H1 (cell line): ENCODE measurements around the gene COL25A1. TPM values are rescaled to one million over a fixed set of nuclear protein-coding genes. Genes with fewer than 3 reads are reported as not detected.

Experiments
- CTCF ChIA-PET: fragments of 300-600 bp; sonication (Branson Sonifier 250); formaldehyde crosslinking; loops from one replicate; lab custom pipeline; 2021; ENCODE audit not compliant: partially characterized antibody; lab: Charles Lee
- POLR2A ChIA-PET: fragments of 300-600 bp; sonication (Branson Sonifier 250); formaldehyde crosslinking; loops from one replicate; lab custom pipeline; 2021; ENCODE audit warnings: inconsistent platforms; ENCODE audit not compliant: partially characterized antibody; lab: Charles Lee
- DNase-seq, 2 experiments: peaks; one replicate each; pipeline versions ENCODE4 v3.0.0 to v3.0.0-alpha.2; 2010 to 2022; ENCODE audit warnings: low spot score in 2 of 2, low read depth in 1 of 2, mixed read lengths in 1 of 2
- FAIRE-seq: peaks from 2 replicates; lab custom pipeline; 2011; peaks lifted over from hg19 to GRCh38; lab: Jason Lieb, UNC
- H2AFZ ChIP-seq: 2 replicates; pipeline ENCODE4 v1.8.1; 2012; ENCODE audit warnings: low read length, inconsistent platforms
- H2AK5ac ChIP-seq: 2 replicates; pipeline ENCODE4 v1.6.1; 2013; ENCODE audit warnings: low read depth, low read length
- H2BK120ac ChIP-seq: replicated peaks from 2 replicates; pipeline ENCODE3; 2013; ENCODE audit warnings: low read depth, low read length, inconsistent platforms
- H2BK12ac ChIP-seq: 2 replicates; pipeline ENCODE4 v1.6.1; 2013; ENCODE audit warnings: low read depth, low read length
- H2BK15ac ChIP-seq: 2 replicates; pipeline ENCODE4 v1.6.1; 2013; ENCODE audit warnings: low read length
- H2BK20ac ChIP-seq: 2 replicates; pipeline ENCODE4 v1.6.1; 2013; ENCODE audit warnings: low read length
- H2BK5ac ChIP-seq: 2 replicates; pipeline ENCODE4 v1.6.1; 2013; ENCODE audit warnings: low read depth, low read length
- H3K14ac ChIP-seq: 2 replicates; pipeline ENCODE4 v1.6.1; 2013; ENCODE audit warnings: inconsistent platforms; ENCODE audit not compliant: insufficient read length
- H3K18ac ChIP-seq: 2 replicates; pipeline ENCODE4 v1.6.1; 2013; ENCODE audit warnings: low read length; ENCODE audit errors: extremely low read depth
- H3K23ac ChIP-seq: 2 replicates; pipeline ENCODE4 v1.6.1; 2013; ENCODE audit warnings: inconsistent platforms; ENCODE audit not compliant: insufficient read length
- H3K23me2 ChIP-seq: 2 replicates; pipeline ENCODE4 v1.6.1; 2013; ENCODE audit warnings: low read depth, low read length
- H3K27ac ChIP-seq: 2 replicates; pipeline ENCODE4 v1.6.1; 2011; ENCODE audit warnings: low read depth, low read length, inconsistent platforms
- H3K27me3 ChIP-seq, 4 experiments: replicated peaks in 1 of 4; 1 replicate in 1 of 4; 2 replicates in 3 of 4; pipeline versions ENCODE4 v1.6.1 to v1.8.1; 2011 to 2013; ENCODE audit warnings: low read length in 3 of 4, mild to moderate bottlenecking in 3 of 4, inconsistent platforms in 2 of 4, mixed read lengths in 2 of 4, moderate library complexity in 1 of 4; ENCODE audit not compliant: control insufficient read depth in 3 of 4, insufficient read depth in 3 of 4; ENCODE audit errors: extremely low read depth in 1 of 4
- H3K36me3 ChIP-seq, 4 experiments: 2 replicates each; pipeline versions ENCODE4 v1.6.1 to v1.8.1; 2011 to 2013; ENCODE audit warnings: mild to moderate bottlenecking in 4 of 4, low read length in 3 of 4, moderate library complexity in 2 of 4, control low read depth in 1 of 4, inconsistent platforms in 1 of 4; ENCODE audit not compliant: insufficient read depth in 4 of 4, control insufficient read depth in 2 of 4
- H3K4ac ChIP-seq: replicated peaks from 2 replicates; pipeline ENCODE3; 2013; ENCODE audit warnings: low read length, low read depth, mixed read lengths, inconsistent platforms; ENCODE audit not compliant: insufficient read length
- H3K4me1 ChIP-seq, 4 experiments: replicated peaks in 1 of 4; 1 replicate in 1 of 4; 2 replicates in 3 of 4; pipeline versions ENCODE4 v1.6.1 to v1.8.1; 2011 to 2013; ENCODE audit warnings: low read length in 3 of 4, inconsistent platforms in 2 of 4, mixed read lengths in 1 of 4; ENCODE audit not compliant: insufficient read depth in 4 of 4, control insufficient read depth in 3 of 4
- H3K4me2 ChIP-seq, 2 experiments: 2 replicates each; pipeline versions ENCODE4 v1.6.1 to v1.8.1; 2011 to 2013; ENCODE audit warnings: low read depth in 2 of 2, low read length in 2 of 2, control low read depth in 1 of 2, inconsistent platforms in 1 of 2, mild to moderate bottlenecking in 1 of 2; ENCODE audit not compliant: insufficient read depth in 1 of 2
- H3K4me3 ChIP-seq, 4 experiments: fragments of 200-600, 300-600 bp in 1 of 4; sonication (generic), shearing (Covaris generic), sonication (Bioruptor Twin) in 1 of 4; 2 replicates each; pipeline versions ENCODE4 v1.5.1 to v1.8.1; 2011 to 2016; ENCODE audit warnings: low read length in 4 of 4, low read depth in 3 of 4, control low read depth in 2 of 4, inconsistent platforms in 2 of 4, mild to moderate bottlenecking in 2 of 4, mixed read lengths in 1 of 4, moderate library complexity in 1 of 4; ENCODE audit not compliant: insufficient read depth in 2 of 4; ENCODE audit errors: extremely low read depth in 1 of 4
- H3K56ac ChIP-seq: replicated peaks from 2 replicates; pipeline ENCODE3; 2013; ENCODE audit warnings: low read depth, mild to moderate bottlenecking, mixed read lengths, low read length, inconsistent platforms; ENCODE audit not compliant: insufficient read length
- H3K79me1 ChIP-seq: 2 replicates; pipeline ENCODE4 v1.6.1; 2013; ENCODE audit warnings: low read depth, low read length, control low read depth
- H3K79me2 ChIP-seq, 2 experiments: 2 replicates each; pipeline versions ENCODE4 v1.6.1 to v1.8.1; 2012 to 2013; ENCODE audit warnings: low read length in 2 of 2, mild to moderate bottlenecking in 2 of 2, inconsistent platforms in 1 of 2; ENCODE audit not compliant: insufficient read depth in 2 of 2, control insufficient read depth in 1 of 2
- H3K9ac ChIP-seq, 4 experiments: replicated peaks in 1 of 4; 1 replicate in 1 of 4; 2 replicates in 3 of 4; pipeline versions ENCODE4 v1.6.1 to v1.8.1; 2011 to 2013; ENCODE audit warnings: low read depth in 3 of 4, low read length in 3 of 4, control low read depth in 2 of 4, mild to moderate bottlenecking in 2 of 4, moderate library complexity in 2 of 4, inconsistent platforms in 1 of 4; ENCODE audit errors: extremely low read depth in 1 of 4
- H3K9me3 ChIP-seq, 2 experiments: 2 replicates each; pipeline versions ENCODE4 v1.6.1 to v1.8.1; 2012 to 2013; ENCODE audit warnings: mild to moderate bottlenecking in 2 of 2, moderate library complexity in 2 of 2, control low read depth in 1 of 2, inconsistent platforms in 1 of 2, low read depth in 1 of 2, low read length in 1 of 2, mixed read lengths in 1 of 2; ENCODE audit not compliant: insufficient read depth in 2 of 2
- H4K20me1 ChIP-seq, 2 experiments: replicated peaks in 1 of 2; 2 replicates each; pipeline versions ENCODE3 to v1.8.1; 2011 to 2013; ENCODE audit warnings: inconsistent platforms in 2 of 2, low read length in 2 of 2, mild to moderate bottlenecking in 1 of 2; ENCODE audit not compliant: insufficient read depth in 2 of 2, control insufficient read depth in 1 of 2
- H4K5ac ChIP-seq: 2 replicates; pipeline ENCODE4 v1.6.1; 2013; ENCODE audit warnings: low read length, low read depth, mixed read lengths, inconsistent platforms; ENCODE audit not compliant: insufficient read length
- H4K8ac ChIP-seq: 2 replicates; pipeline ENCODE4 v1.8.0; 2013; ENCODE audit warnings: mild to moderate bottlenecking, moderate library complexity, low read length, inconsistent platforms; ENCODE audit not compliant: insufficient read depth; ENCODE audit errors: extremely low read depth
- H4K91ac ChIP-seq: replicated peaks from 2 replicates; pipeline ENCODE3; 2013; ENCODE audit warnings: low read length, mixed read lengths, inconsistent platforms; ENCODE audit not compliant: insufficient read length
- BACH1 ChIP-seq: IDR thresholded peaks from 2 replicates; pipeline ENCODE4 v1.6.1; 2012; ENCODE audit warnings: low read length, improper control_type of control experiment
- EP300 ChIP-seq, 2 experiments: IDR thresholded peaks; 1 replicate in 1 of 2; 2 replicates in 1 of 2; pipeline ENCODE4 v1.6.1; 2011 to 2012; ENCODE audit warnings: low read depth in 2 of 2, low read length in 2 of 2, mild to moderate bottlenecking in 2 of 2, borderline replicate concordance in 1 of 2, inconsistent platforms in 1 of 2, moderate library complexity in 1 of 2
- EZH2 ChIP-seq: fragments of 200-600 bp; sonication (generic); IDR thresholded peaks from 2 replicates; pipeline ENCODE4 v1.7.1; 2012; ENCODE audit warnings: low read depth, mild to moderate bottlenecking, moderate library complexity, low read length, inconsistent platforms; ENCODE audit not compliant: severe bottlenecking
- GABPA ChIP-seq: IDR thresholded peaks from 2 replicates; pipeline ENCODE4 v1.6.1; 2011; ENCODE audit warnings: mild to moderate bottlenecking, low read length, moderate library complexity, borderline replicate concordance; ENCODE audit not compliant: insufficient read depth
- HDAC2 ChIP-seq, 2 experiments: fragments of 300-600 bp in 1 of 2; sonication (generic) in 1 of 2; IDR thresholded peaks; 2 replicates each; pipeline ENCODE4 v1.6.1; 2011 to 2012; ENCODE audit warnings: low read depth in 2 of 2, low read length in 2 of 2, mild to moderate bottlenecking in 2 of 2, moderate library complexity in 2 of 2, borderline replicate concordance in 1 of 2, inconsistent platforms in 1 of 2
- KDM4A ChIP-seq: IDR thresholded peaks from one replicate; pipeline ENCODE4 v1.7.1; 2012; ENCODE audit warnings: low read depth, mild to moderate bottlenecking, moderate library complexity, low read length, inconsistent platforms; ENCODE audit not compliant: severe bottlenecking
- RXRA ChIP-seq: IDR thresholded peaks from 2 replicates; pipeline ENCODE4 v1.6.1; 2011; ENCODE audit warnings: low read depth, mild to moderate bottlenecking, low read length, moderate library complexity; ENCODE audit not compliant: insufficient read depth
- SIRT6 ChIP-seq: IDR thresholded peaks from one replicate; pipeline ENCODE4 v1.7.1; 2012; ENCODE audit warnings: low read length, inconsistent platforms
- SP1 ChIP-seq: IDR thresholded peaks from 2 replicates; pipeline ENCODE4 v1.6.1; 2011; ENCODE audit warnings: low read depth, low read length
- YY1 ChIP-seq: IDR thresholded peaks from 2 replicates; pipeline ENCODE4 v1.6.1; 2011; ENCODE audit warnings: low read depth, mild to moderate bottlenecking, low read length
- WGBS, 2 experiments: shearing (Covaris generic) in 1 of 2; methylation state at CpG; one replicate each; pipeline versions ENCODE4 v1.1.6 to v1.1.7; 2013 to 2015; ENCODE audit warnings: low lambda C conversion rate in 2 of 2, mixed read lengths in 2 of 2, inconsistent platforms in 1 of 2, low coverage in 1 of 2, missing lambda C conversion rate in 1 of 2; ENCODE audit not compliant: insufficient replicate concordance in 2 of 2, insufficient coverage in 1 of 2, insufficient read length in 1 of 2; ENCODE audit errors: extremely low coverage in 1 of 2, missing lambda C conversion rate in 1 of 2; 5-methylcytosine and 5-hydroxymethylcytosine counted together
- polyA plus RNA-seq, 7 experiments: library from polyadenylated mRNA; depleted of rRNA in 3 of 7; stranded (reverse) in 5 of 7; unstranded in 2 of 7; fragments of >200 nt in 5 of 7; fragments of 200-250 nt in 2 of 7; gene quantifications; 1 replicate in 5 of 7; 2 replicates in 1 of 7; 4 replicates in 1 of 7; pipeline versions ENCODE4 v1.2.1 to v1.2.3, GENCODE V29; 2011 to 2013; ENCODE audit warnings: missing spikeins in 2 of 7, mixed read lengths in 2 of 7
- total RNA-seq: library from RNA; stranded (reverse); fragmentation: NEBNext Ultra II Directional; extraction: Animal tissue kit (Norgen Biotek cat#: 25700); gene quantifications from 2 replicates; pipeline ENCODE4 v1.2.1, GENCODE V29; 2021
- TF ChIP-seq, protein P1 (sequence below): IDR thresholded peaks from 2 replicates; pipeline ENCODE4 v1.6.1; 2012; ENCODE audit warnings: low read length, inconsistent platforms

The COL25A1 gene
- total and polyA plus RNA-seq, 2 of the 8 experiments (the other 6 are each of a cell fraction or from before 2014, with no cell fraction given): 1.1 to 8.3 TPM

GRCh38 chr4:108903464-108904221 lies 398.8 kb downstream of the COL25A1 start:
- Histone ChIP-seq H4K5ac (no peak overlapping the region), H2AK5ac (no peak overlapping the region), H3K79me2 (no peaks in the 10 kb centered on the region), H2AFZ (no peak overlapping the region), H3K14ac (no peak overlapping the region), H3K4ac (no peak overlapping the region), H4K8ac (no peak overlapping the region), H2BK120ac (no peak overlapping the region), H2BK12ac (no peak overlapping the region), H3K23ac (no peak overlapping the region), H3K56ac (no peak overlapping the region), H3K27me3 (no peaks in the 10 kb centered on the region), H3K36me3 (no peaks in the 10 kb centered on the region), H3K23me2 (no peaks in the 10 kb centered on the region), H3K27ac (no peak overlapping the region), H3K4me3 (no peak overlapping the region), H3K4me2 (no peak overlapping the region), H2BK15ac (no peak overlapping the region), H2BK20ac (no peak overlapping the region), H4K20me1 (no peaks in the 10 kb centered on the region), H4K91ac (no peak overlapping the region), H3K79me1 (no peaks in the 10 kb centered on the region), H3K4me1 (peaks cover 0 to 9% (median 3%) of the 10 kb centered on the region in 4 experiments; a peak in 5 of 7 replicates), H2BK5ac (no peak overlapping the region), H3K9me3 (no peaks in the 10 kb centered on the region), H3K18ac (no peak overlapping the region), H3K9ac (no peak overlapping the region)
- ChIA-PET POLR2A (no interaction called here), CTCF (no interaction called here)
- DNase-seq (no peak), FAIRE-seq (no peak)
- 90% methylated on average over 4 of the region's 4 CpGs; no CpG with 5 or more reads in 1 of the 2 experiments for WGBS, 2 experiments
- TF ChIP-seq KDM4A (no peak), EP300 (IDR thresholded peaks at IDR 0.05; ENCODE audit: borderline replicate concordance in 1 of 2, low read depth in 2 of 2, low read length in 2 of 2) (no peak), SP1 (no peak), EZH2 (no peak), RXRA (no peak), BACH1 (no peak), YY1 (no peak), SIRT6 (no peak), HDAC2 (IDR thresholded peaks at IDR 0.05; ENCODE audit: borderline replicate concordance in 1 of 2, low read depth in 2 of 2, low read length in 2 of 2) (no peak), GABPA (no peak)
- TF ChIP-seq, protein P1, sequence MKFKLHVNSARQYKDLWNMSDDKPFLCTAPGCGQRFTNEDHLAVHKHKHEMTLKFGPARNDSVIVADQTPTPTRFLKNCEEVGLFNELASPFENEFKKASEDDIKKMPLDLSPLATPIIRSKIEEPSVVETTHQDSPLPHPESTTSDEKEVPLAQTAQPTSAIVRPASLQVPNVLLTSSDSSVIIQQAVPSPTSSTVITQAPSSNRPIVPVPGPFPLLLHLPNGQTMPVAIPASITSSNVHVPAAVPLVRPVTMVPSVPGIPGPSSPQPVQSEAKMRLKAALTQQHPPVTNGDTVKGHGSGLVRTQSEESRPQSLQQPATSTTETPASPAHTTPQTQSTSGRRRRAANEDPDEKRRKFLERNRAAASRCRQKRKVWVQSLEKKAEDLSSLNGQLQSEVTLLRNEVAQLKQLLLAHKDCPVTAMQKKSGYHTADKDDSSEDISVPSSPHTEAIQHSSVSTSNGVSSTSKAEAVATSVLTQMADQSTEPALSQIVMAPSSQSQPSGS: no peak
